Subcutaneous adipose tissue (tissue), 4 donors: Measurements from ENCODE around the gene KCNH1. TPM values are rescaled to one million over a fixed set of nuclear protein-coding genes. Genes with fewer than 3 reads are reported as not detected.

Experiments used
- total RNA-seq, 4 donors: library from RNA; depleted of rRNA; stranded (reverse); fragments of >200 nt; gene quantifications; one replicate each; pipeline ENCODE4 v1.1.0, GENCODE V29; 2016
- TF ChIP-seq, protein P1 (sequence below): fragments of 450-650 bp; IDR thresholded peaks from one replicate; pipeline ENCODE4 v1.5.1; 2016; ENCODE audit warnings: low read depth, mild to moderate bottlenecking, control low read depth, antibody characterized with exemption, moderate library complexity

KCNH1 gene
- total RNA-seq, 4 donors from 2014 or later: 0.44 TPM; not detected in 3

DNA sequence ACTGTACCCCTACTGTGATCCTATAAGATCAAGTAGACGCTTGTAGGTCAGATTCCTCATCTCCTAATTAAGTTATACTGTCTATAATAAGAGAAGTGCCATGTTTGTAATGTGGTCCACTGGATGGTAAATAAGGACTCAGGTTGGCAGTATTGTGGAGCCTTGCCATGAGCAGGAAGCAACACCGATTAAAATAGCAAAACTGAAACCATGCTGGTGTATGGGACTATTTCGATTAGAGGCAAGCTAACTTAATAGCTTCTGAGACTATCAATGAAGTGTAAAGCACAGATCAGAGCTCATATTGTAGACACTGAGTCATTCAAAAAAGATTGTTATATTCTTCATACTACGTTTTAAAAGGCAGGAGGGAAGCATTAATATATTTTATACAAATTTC lies 456.4 kb downstream of the KCNH1 start:
- TF ChIP-seq, protein P1, sequence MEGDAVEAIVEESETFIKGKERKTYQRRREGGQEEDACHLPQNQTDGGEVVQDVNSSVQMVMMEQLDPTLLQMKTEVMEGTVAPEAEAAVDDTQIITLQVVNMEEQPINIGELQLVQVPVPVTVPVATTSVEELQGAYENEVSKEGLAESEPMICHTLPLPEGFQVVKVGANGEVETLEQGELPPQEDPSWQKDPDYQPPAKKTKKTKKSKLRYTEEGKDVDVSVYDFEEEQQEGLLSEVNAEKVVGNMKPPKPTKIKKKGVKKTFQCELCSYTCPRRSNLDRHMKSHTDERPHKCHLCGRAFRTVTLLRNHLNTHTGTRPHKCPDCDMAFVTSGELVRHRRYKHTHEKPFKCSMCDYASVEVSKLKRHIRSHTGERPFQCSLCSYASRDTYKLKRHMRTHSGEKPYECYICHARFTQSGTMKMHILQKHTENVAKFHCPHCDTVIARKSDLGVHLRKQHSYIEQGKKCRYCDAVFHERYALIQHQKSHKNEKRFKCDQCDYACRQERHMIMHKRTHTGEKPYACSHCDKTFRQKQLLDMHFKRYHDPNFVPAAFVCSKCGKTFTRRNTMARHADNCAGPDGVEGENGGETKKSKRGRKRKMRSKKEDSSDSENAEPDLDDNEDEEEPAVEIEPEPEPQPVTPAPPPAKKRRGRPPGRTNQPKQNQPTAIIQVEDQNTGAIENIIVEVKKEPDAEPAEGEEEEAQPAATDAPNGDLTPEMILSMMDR: no peak

DNA sequence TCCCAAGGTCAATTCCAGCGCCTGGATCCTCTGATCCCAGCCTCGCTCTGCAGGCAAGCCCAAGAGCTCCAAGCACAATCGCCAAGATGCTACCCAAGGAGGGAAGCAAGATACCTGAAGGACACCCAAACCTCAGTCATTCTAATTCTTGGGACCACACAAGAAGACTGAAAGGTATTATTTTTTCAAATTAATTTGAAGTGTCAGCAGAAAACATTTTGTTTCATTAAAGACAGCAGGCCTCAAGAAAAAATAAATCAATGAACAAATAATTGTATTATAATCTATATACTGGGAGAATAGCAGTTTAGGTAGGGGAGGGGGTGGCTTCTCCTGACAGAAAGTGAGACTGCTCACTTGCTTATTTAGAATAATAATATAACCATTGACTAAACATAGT lies 457.4 kb downstream of the KCNH1 start:
- TF ChIP-seq, protein P1: no peak

DNA sequence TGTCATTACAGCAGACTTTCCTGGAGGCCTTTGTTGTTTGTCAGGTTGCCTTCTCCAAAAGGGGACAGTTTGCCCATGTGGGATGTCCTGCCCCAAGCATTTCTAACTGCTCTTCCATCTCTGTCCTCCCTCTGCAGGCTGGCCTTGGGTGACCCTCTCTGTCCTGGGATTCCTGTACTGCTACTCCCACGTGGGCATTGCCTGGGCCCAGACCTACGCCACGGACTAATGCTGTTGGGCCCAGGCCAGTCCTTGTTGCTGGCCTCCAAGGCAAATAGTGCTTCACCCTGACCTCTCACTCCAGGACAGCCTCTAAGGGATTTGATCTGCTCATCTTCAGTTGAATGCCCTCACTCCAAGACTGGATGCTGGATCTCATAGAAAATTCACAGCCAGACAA lies 459.8 kb downstream of the KCNH1 start:
- TF ChIP-seq, protein P1: no peak

DNA sequence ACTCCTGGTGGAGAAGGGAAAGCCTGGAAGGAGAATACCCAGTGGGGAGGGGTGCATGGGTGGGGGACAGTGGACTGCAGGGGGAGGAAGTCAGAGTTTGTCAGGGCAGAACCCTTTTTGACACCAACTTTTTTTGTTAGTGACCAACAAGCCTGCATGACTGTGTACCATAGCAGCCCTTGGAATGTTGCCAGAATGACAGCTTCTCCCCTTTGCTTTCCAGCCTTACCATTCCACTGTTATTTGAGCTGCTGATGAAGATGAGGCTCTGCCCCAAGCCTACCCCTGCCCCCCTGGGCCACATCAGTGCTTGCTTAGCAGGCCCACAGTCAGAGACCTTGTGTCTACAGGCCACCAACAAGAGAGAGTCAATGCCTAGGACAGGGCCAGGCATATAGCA lies 464.0 kb downstream of the KCNH1 start:
- TF ChIP-seq, protein P1: no peak

DNA sequence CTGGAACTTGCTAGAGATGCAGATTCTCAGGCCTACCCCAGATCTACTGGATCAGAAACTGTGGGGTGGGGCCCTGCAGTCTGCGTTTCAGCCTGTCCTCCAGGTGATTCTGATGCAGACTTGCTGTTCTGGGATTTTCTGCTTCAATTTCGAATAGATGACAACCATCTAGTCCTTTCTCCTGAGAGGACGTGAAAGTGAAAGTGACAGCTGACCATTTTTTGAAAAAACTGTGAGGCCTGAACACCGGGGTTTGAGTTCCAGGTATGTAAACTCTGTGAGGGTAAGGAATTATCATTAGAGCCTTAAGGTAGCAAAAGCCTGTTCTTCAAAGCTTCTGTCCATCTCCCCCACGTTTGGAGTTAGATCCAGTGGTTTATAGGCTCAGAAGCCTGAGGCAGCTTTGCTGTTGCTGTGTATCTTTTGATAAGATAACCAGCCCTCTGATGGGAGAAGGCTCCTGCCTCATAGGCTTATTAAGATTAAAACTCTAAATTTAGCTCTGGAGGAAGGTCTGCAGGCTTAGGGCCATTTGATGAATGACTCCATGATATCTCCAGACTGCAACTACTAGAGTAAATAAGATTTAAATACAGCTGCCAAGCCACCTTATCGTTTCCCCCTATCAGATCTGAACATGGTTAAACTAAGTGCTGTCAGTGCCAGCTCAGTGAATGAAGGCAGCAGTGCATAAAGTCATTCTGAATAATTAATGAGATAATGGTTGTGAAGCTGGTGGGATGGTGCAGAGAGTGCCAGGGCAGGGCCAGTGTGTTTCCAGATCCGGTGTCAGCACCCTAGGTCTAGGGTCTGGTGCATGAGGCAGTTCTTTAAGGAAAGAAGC lies 470.0 kb downstream of the KCNH1 start:
- TF ChIP-seq, protein P1: no peak

DNA sequence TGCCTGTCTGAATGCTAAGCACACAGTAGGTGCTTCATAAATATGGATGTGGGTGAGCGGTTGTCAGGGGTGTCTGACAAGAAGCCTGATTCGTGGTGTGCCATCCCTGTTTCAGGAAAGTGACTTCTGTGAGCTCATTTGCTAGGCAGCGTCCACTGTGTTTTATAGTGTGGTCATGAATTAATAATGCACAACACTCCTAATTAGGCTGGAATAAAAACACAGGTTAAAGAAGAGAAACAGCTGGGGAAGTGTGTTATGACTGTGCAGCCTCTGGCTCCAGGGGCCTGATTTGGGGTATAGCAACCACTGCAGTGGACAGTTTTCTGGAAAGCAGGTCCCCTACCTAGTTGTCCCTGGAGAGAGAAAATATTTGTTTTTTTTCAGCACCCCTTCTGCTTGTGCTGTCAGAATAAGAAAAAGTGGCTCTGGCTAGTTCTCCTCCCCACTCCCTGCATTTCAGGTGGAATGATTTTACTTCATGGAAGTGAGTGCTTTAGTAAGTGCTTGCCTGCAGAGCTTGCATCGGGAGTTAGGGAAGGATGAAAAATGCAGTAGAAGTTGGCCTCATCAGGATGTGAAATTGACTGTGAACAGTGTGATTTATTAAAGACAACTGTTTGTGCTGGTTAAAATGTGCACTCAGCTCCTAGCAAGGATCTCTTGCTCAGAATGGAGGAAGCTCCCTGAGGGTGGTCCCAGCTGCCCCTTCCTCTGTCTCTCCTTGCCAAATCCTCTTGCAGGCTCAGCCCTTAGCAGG lies 471.5 kb downstream of the KCNH1 start:
- TF ChIP-seq, protein P1: no peak

DNA sequence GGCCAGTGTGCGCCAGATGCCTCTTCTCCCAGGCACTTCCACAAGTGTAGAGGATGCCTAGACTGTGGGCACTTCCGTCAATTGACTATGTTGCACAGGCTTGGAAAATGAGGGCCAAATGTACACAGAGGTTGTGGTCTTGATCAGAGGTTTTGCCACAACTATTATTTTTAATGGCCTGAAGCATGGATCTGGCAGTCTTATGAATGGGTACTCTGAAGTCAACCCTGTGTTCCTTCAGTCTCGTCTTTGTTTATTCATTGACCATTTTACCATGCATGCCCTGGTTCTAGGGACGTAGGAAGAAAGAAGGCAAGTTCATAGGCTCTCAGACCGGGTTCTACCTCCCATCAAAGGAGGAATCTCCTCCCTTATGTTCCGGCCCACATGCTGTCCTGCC lies 476.1 kb downstream of the KCNH1 start:
- TF ChIP-seq, protein P1: no peak
